CD4-positive, alpha-beta T cell (primary cell): ENCODE data around the gene SLC31A1. TPM values are rescaled to one million over a fixed set of nuclear protein-coding genes. Genes with fewer than 3 reads are reported as not detected.

ENCODE experiments used
- ATAC-seq: fragments of 200-7000 bp; cut with Tn5 transposase; one replicate; pipeline ENCODE4 v1.10.0; 2022; ENCODE audit warnings: mild to moderate bottlenecking; ENCODE audit not compliant: poor library complexity
- CTCF ChIA-PET: fragments of 350-600 bp; sonication (Branson Sonifier 250); formaldehyde crosslinking; loops from one replicate; lab custom pipeline; 2021; ENCODE audit warnings: antibody characterized with exemption, inconsistent platforms; lab: Charles Lee
- POLR2A ChIA-PET: fragments of 350-600 bp; sonication (Branson Sonifier 250); formaldehyde crosslinking; loops from one replicate; lab custom pipeline; 2021; ENCODE audit warnings: antibody characterized with exemption, inconsistent platforms; lab: Charles Lee
- DNase-seq, 14 experiments: peaks; one replicate each; pipeline ENCODE4 v3.0.0-alpha.2; 2013 to 2020; ENCODE audit warnings: mixed read lengths in 2 of 14
- H3K27ac ChIP-seq, 2 donors: one replicate each; pipeline versions ENCODE4 v1.5.1 to v1.7.0; 2013; ENCODE audit warnings: low read length in 2 of 2, low read depth in 1 of 2, mild to moderate bottlenecking in 1 of 2
- H3K27me3 ChIP-seq, 2 experiments: 1 replicate in 1 of 2; 2 replicates in 1 of 2; pipeline versions ENCODE4 v1.6.1 to v1.7.0; 2013; ENCODE audit warnings: low read length in 2 of 2, control low read depth in 1 of 2, mild to moderate bottlenecking in 1 of 2, moderate library complexity in 1 of 2; ENCODE audit not compliant: insufficient read depth in 2 of 2, control insufficient read depth in 1 of 2
- H3K36me3 ChIP-seq: one replicate; pipeline ENCODE4 v1.6.1; 2013; ENCODE audit warnings: low read length, control low read depth; ENCODE audit not compliant: insufficient read depth
- H3K4me1 ChIP-seq: one replicate; pipeline ENCODE4 v1.6.1; 2013; ENCODE audit warnings: low read length, control low read depth; ENCODE audit not compliant: insufficient read depth
- H3K4me3 ChIP-seq: one replicate; pipeline ENCODE4 v1.5.1; 2013; ENCODE audit warnings: mild to moderate bottlenecking, low read length, moderate library complexity
- H3K9me3 ChIP-seq, 2 experiments: 1 replicate in 1 of 2; 2 replicates in 1 of 2; pipeline versions ENCODE4 v1.6.1 to v1.7.0; 2013; ENCODE audit warnings: low read length in 2 of 2, mild to moderate bottlenecking in 2 of 2, control low read depth in 1 of 2, moderate library complexity in 1 of 2; ENCODE audit not compliant: control insufficient read depth in 1 of 2, insufficient read depth in 1 of 2
- H3K27ac Mint-ChIP-seq: one replicate; pipeline ENCODE4 v1.8.0; 2020; ENCODE audit warnings: mixed read lengths
- H3K27me3 Mint-ChIP-seq: one replicate; pipeline ENCODE4 v1.8.0; 2021; ENCODE audit warnings: mixed read lengths
- H3K36me3 Mint-ChIP-seq: one replicate; pipeline ENCODE4 v1.8.0; 2021; ENCODE audit warnings: low read depth, mixed read lengths
- H3K4me1 Mint-ChIP-seq: one replicate; pipeline ENCODE4 v1.8.0; 2021; ENCODE audit warnings: low read depth, mixed read lengths
- H3K4me3 Mint-ChIP-seq: one replicate; pipeline ENCODE4 v1.8.0; 2020; ENCODE audit warnings: mild to moderate bottlenecking, mixed read lengths
- H3K9me3 Mint-ChIP-seq: one replicate; pipeline ENCODE4 v1.8.0; 2020; ENCODE audit warnings: mixed read lengths
- CTCF ChIP-seq: fragments of 200-600 bp; IDR thresholded peaks from one replicate; pipeline ENCODE4 v1.8.0; 2022; ENCODE audit warnings: antibody characterized with exemption, mild to moderate bottlenecking
- intact Hi-C, 2 experiments: fragments of 100-400 bp; cut with DNase I in 1 of 2; cut with micrococcal nuclease in 1 of 2; formaldehyde crosslinking; loops; one replicate each; pipeline versions ENCODE4 v1.15.1 to v1.9.0; 2023 to 2025; cut with DNase I, micrococcal nuclease
- total RNA-seq, 174 experiments: library from RNA in 2 of 174; stranded (reverse) in 2 of 174; gene quantifications; one replicate each; pipeline ENCODE4 v1.2.3 and lab custom pipeline; 2021 to 2026

Gene SLC31A1
- total RNA-seq, 2 experiments from 2014 or later: 12.1 to 12.3 TPM

DNA sequence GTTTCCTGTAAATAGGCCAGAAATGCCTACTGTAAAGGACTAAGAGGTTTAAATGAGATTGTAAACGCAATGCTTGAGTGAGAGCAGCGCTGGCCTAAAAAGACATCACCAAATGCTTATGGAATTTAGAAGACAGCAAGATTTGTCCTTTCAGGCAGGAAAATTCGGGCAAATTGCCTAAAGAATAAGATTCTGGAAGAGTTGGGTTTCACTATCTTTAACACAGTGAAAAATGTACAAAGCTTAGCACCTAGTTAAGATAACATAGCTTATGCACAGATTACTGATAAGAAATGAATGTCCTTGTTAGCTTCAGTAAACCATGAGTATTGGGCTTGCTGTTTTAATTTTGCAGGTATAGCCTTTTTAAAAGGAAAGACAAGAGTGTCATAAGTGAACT, 4.9 kb upstream of the SLC31A1 start:
- Mint-ChIP-seq H3K4me1 (peaks cover 54% of the 10 kb centered on the region), H3K4me3 (peak overlapping the region; percentile 30), H3K36me3 (peaks cover 43% of the 10 kb centered on the region), H3K27me3 (no peaks in the 10 kb centered on the region), H3K9me3 (no peaks in the 10 kb centered on the region), H3K27ac (no peak overlapping the region)
- peaks cover 8% of the 10 kb centered on the region for H3K36me3 ChIP-seq
- no peak for DNase-seq
- H3K9me3 ChIP-seq: no peaks in the 10 kb centered on the region
- intact Hi-C loops: loop anchor here in 1 of 2 experiments (1.0 kb wide), 1 partner anchor 11 kb away; no protein-coding TSS in a partner anchor
- no peaks in the 10 kb centered on the region for H3K27me3 ChIP-seq
- no peak for ATAC-seq
- POLR2A ChIA-PET: no interaction called here
- peaks cover 12% of the 10 kb centered on the region for H3K4me1 ChIP-seq
- no peak overlapping the region for H3K4me3 ChIP-seq
- CTCF ChIA-PET: no interaction called here
- no peak for TF ChIP-seq CTCF
- H3K27ac ChIP-seq: no peak overlapping the region

DNA sequence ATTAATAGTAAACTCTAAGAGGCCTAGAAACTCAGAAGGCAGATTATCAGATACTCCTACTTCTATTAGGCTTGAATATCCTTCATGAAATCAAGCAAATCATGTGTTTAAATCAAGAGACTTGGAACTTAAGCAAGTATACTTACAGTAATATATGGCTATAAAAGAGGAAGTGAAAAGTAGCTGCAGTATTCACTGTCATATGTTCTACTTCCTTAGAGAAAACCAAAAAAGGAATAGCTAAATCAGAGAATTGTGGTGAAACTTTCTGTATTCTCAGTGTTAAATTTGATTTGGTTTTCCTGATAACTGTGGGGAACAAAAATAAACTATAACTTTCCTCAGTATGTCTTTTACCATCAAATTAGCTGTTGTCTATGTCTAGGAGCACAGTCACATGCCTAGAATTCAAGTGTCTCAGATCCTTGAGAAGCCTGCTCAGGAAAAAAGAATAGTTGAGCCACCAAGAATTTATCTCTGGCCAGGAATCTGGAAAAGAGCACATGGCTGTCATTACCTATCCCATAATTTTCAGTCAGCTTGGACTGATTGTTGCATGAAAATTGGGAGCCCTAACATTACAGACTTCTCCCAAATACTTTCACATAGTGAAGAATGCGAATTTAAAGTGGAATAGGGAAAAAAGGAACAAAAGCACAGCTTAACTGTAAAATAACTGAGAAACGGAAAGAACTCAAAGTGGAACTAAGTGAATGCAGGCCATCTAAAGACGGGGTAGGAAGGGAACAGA, 2.0 kb upstream of the SLC31A1 start:
- H3K4me1 ChIP-seq: peaks cover 23% of the 10 kb centered on the region
- ChIA-PET CTCF (interaction anchor here (1.3 kb wide), 1 partner anchor 108 kb away, joined by 4 read pairs; no protein-coding TSS in a partner anchor), POLR2A (interaction anchor here (0.6 to 0.7 kb wide), 2 partner anchors 69 to 191 kb away, joined by 3 read pairs; partner anchors contain the start of genes C9orf43, POLE3 and SLC31A2)
- Mint-ChIP-seq H3K4me1 (peaks cover 70% of the 10 kb centered on the region), H3K4me3 (peak overlapping the region; percentile 99), H3K36me3 (peaks cover 22% of the 10 kb centered on the region), H3K27ac (peak overlapping the region; percentile 88), H3K27me3 (no peaks in the 10 kb centered on the region), H3K9me3 (no peaks in the 10 kb centered on the region)
- intact Hi-C loops: no loop called here
- H3K9me3 ChIP-seq: no peaks in the 10 kb centered on the region
- peaks cover under 1% of the 10 kb centered on the region for H3K36me3 ChIP-seq
- H3K27ac ChIP-seq: peak overlapping the region in 1 of 2 donors; percentile 23
- no peak for ATAC-seq
- H3K4me3 ChIP-seq: peak overlapping the region; percentile 90
- no peak for DNase-seq
- no peaks in the 10 kb centered on the region for H3K27me3 ChIP-seq
- TF ChIP-seq CTCF: no peak

- intact Hi-C loops: loop anchor here (2.0 to 10.0 kb wide), 8 partner anchors 55 to 1738 kb away; partner anchors contain the start of genes C9orf43 (in 1 of the 2), CDC26 (in 1 of the 2), DNAJC25 (in 1 of the 2) and ECPAS (in 1 of the 2)
- H3K36me3 Mint-ChIP-seq: peaks cover 20% of the 10 kb centered on the region
- peak overlapping the region; percentile 90 for H3K4me3 ChIP-seq
Observed at GRCh38 chr9:113219969-113220368, 1.4 kb upstream of the SLC31A1 start.

More at GRCh38 chr9:113219969-113220368, 1.4 kb upstream of the SLC31A1 start:
- Histone ChIP-seq H3K27me3 (no peaks in the 10 kb centered on the region), H3K4me1 (peaks cover 23% of the 10 kb centered on the region), H3K36me3 (no peaks in the 10 kb centered on the region), H3K27ac (peak overlapping the region in 1 of 2 donors; percentile 23), H3K9me3 (no peaks in the 10 kb centered on the region)
- peak overlapping the region; percentile 99 for H3K4me3 Mint-ChIP-seq
- no peaks in the 10 kb centered on the region for H3K9me3 Mint-ChIP-seq
- CTCF ChIA-PET: interaction anchor here (1.3 kb wide), 1 partner anchor 109 kb away, joined by 4 read pairs; no protein-coding TSS in a partner anchor
- peak overlapping the region; percentile 88 for H3K27ac Mint-ChIP-seq
- TF ChIP-seq CTCF: no peak
- peak in 3 of 14 experiments; percentile 35 to 46 (median 39) for DNase-seq
- H3K27me3 Mint-ChIP-seq: no peaks in the 10 kb centered on the region
- peaks cover 65% of the 10 kb centered on the region for H3K4me1 Mint-ChIP-seq
- POLR2A ChIA-PET: interaction anchor here (0.6 to 1.4 kb wide), 3 partner anchors 69 to 190 kb away, joined by 3 to 4 read pairs (median 3); partner anchors contain the start of genes ALAD, C9orf43, POLE3 and SLC31A2
- ATAC-seq: no peak
